ENCODE results near the gene DNAAF5.

The DNAAF5 gene

DNA sequence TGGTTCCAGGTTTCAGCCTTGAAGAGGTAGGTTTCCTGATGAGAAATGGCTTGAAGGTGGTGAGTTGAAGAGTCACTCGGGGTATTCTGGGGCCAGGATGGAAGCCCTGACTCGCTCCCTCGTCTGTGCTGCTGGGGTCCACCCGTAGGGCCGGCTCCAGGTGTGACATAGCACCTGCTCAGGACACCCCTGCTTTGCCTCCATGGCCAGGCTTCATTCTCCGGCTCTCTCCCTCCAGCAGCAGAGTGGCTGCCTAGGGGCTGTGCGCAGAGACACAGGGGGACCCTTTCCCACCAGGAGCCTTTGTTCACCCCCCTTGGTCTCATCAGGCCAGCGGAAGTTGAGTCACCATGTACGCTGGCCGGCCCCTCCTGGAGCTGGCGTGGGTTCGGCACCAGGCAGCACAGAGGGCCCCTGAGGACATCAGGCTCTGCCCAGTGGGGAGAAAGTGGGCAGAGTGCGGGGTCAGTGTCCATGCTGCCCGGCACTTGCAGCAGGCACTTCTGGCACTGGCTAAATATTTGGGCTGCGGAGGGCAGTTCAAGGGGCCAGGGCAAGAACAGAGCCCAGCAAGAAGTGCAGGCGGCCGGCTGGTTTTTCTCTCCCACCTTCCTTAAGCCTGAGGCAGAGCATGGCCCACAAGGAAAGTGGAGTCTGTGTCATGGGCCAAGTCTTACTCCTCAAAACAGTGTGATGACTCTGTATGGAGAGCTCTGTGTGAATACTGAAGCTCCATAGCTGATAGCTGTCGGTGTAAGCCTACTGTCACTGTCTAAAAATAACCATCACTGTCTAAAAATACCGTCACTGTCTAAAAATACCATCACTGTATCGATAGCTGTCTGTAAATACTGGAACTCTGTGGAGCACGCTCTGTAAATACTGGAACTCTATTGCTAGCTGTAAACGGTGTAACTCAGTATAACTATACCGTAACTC lies 4.3 kb downstream of the DNAAF5 start:
- 94 to 98% methylated on average over 19 of the region's 23 CpGs for WGBS, 2 experiments (ENCODE audit: insufficient coverage in 2 of 2)
- Histone ChIP-seq H3K36me3 (ENCODE audit: control insufficient read depth, insufficient read depth, low read length) (peaks cover 59% of the 10 kb centered on the region), H3K4me1 (ENCODE audit: control insufficient read depth, insufficient read depth, low read length, poor library complexity, severe bottlenecking) (peaks cover 18% of the 10 kb centered on the region), H3K27ac (ENCODE audit: low read depth, low read length, severe bottlenecking) (no peak overlapping the region), H3K9me3 (ENCODE audit: control insufficient read depth, low read length) (peaks cover 21% of the 10 kb centered on the region), H3K4me3 (ENCODE audit: extremely low read depth, insufficient read depth, low read length, poor library complexity, severe bottlenecking) (no peak overlapping the region)

DNA sequence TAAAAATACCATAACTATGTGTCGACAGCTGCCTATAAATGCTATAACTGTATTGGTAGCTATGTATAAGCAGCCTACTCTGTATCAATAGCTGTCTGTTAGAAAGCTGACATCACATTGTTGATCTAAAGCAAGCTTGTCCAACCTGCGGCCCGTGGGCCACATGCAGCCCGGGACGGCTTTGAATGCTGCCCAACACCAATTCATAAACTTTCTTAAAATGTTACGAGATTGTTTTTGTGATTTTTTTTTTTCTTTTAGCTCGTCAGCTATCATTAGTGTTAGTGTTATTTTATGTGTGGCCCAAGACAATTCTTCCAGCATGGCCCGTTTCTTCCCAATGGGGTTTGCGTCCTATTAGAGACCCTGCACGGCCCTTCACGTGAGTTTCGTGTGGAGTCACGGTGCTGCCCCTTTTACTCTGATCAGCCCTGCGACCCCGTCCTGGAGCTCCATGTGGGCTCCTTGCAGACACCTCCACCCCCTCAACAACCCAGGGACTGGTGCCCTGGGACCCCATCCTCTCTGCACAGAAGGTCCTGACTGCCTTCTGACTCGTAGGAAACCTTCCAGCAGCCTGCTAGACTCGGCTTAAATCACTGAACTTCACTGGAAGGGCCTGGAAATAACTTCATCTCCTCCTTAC lies 5.1 kb downstream of the DNAAF5 start:
- Histone ChIP-seq H3K4me3 (ENCODE audit: extremely low read depth, insufficient read depth, low read length, poor library complexity, severe bottlenecking) (no peak overlapping the region), H3K36me3 (ENCODE audit: control insufficient read depth, insufficient read depth, low read length) (peaks cover 59% of the 10 kb centered on the region), H3K9me3 (ENCODE audit: control insufficient read depth, low read length) (peaks cover 16% of the 10 kb centered on the region), H3K4me1 (ENCODE audit: control insufficient read depth, insufficient read depth, low read length, poor library complexity, severe bottlenecking) (peaks cover 18% of the 10 kb centered on the region), H3K27ac (ENCODE audit: low read depth, low read length, severe bottlenecking) (no peak overlapping the region)
- WGBS, 2 experiments (ENCODE audit: insufficient coverage in 2 of 2): 94 to 95% methylated on average over 10 to 11 of the region's 17 CpGs

DNA sequence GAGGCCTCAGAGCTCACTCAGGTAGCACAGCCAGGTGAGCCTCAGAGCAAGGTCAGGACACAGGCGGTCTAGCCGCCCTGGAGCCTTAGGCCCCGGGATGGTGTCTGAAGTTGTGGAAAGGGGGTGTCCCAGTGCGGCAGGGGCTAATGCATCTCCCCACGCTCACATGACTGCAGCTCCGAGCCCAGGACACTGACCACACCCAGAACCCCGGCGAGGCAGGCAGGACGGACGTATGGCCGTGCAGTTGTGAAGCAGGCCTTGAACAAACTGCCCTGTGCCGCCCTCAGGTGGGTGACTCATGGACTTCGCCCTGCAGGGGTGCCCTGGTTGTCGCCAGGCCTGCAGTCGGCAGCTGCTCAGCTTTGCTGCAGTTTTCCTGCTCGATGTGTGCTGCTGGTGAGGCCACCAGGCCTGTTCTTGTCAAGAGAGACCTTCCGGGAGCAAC lies 5.6 kb downstream of the DNAAF5 start:
- peaks cover 59% of the 10 kb centered on the region for H3K36me3 ChIP-seq (ENCODE audit: control insufficient read depth, insufficient read depth, low read length)
- H3K27ac ChIP-seq (ENCODE audit: low read depth, low read length, severe bottlenecking): no peak overlapping the region
- H3K4me1 ChIP-seq (ENCODE audit: control insufficient read depth, insufficient read depth, low read length, poor library complexity, severe bottlenecking): peaks cover 18% of the 10 kb centered on the region
- H3K9me3 ChIP-seq (ENCODE audit: control insufficient read depth, low read length): peaks cover 16% of the 10 kb centered on the region
- no peak overlapping the region for H3K4me3 ChIP-seq (ENCODE audit: extremely low read depth, insufficient read depth, low read length, poor library complexity, severe bottlenecking)
- 84 to 93% methylated on average over 14 to 16 of the region's 17 CpGs for WGBS, 2 experiments (ENCODE audit: insufficient coverage in 2 of 2)

DNA sequence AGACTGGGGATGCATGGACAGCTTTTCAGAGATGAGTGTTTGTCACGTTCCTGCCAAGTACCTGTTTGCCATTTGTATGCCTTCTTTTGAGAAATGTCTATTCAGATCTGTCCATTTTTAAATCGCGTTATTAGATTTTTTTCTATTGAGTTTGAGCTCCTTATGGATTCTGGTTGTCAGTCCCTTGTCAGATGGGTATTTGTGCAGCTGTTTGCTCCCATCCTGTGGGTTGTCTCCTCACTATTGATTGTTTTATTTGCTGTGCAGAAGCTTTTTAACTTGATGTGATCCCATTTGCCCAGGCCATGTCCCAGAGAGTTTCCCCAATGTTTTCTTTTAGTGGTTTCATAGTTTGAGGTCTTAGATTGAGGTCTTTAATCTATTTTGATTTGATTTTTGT lies 6.1 kb downstream of the DNAAF5 start:
- no peak overlapping the region for H3K4me3 ChIP-seq (ENCODE audit: extremely low read depth, insufficient read depth, low read length, poor library complexity, severe bottlenecking)
- WGBS, 2 experiments (ENCODE audit: insufficient coverage in 2 of 2): 95 to 100% methylated on average over 3 of the region's 3 CpGs
- H3K4me1 ChIP-seq (ENCODE audit: control insufficient read depth, insufficient read depth, low read length, poor library complexity, severe bottlenecking): peaks cover 18% of the 10 kb centered on the region
- H3K36me3 ChIP-seq (ENCODE audit: control insufficient read depth, insufficient read depth, low read length): peaks cover 59% of the 10 kb centered on the region
- no peak overlapping the region for H3K27ac ChIP-seq (ENCODE audit: low read depth, low read length, severe bottlenecking)
- peaks cover 16% of the 10 kb centered on the region for H3K9me3 ChIP-seq (ENCODE audit: control insufficient read depth, low read length)

DNA sequence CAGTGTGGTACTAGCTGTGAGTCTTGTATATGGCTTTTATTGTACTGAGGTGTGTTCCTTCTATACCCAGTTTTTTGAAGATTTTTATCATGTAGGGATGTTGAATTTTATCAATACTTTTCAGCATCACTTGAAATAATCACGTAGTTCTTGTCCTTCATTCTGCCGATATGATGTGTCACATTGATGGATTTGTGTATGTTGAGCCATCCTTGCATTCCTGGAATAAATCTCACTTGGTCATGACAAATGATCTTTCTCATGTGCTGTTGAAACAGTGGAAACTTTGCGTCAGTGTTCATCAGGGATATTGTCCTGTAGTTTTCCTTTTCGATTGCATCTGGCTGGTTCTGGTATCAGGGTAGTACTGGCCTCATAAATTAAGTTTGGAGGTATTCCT lies 7.7 kb downstream of the DNAAF5 start:
- Histone ChIP-seq H3K36me3 (ENCODE audit: control insufficient read depth, insufficient read depth, low read length) (peaks cover 56% of the 10 kb centered on the region), H3K4me3 (ENCODE audit: extremely low read depth, insufficient read depth, low read length, poor library complexity, severe bottlenecking) (no peak overlapping the region), H3K27ac (ENCODE audit: low read depth, low read length, severe bottlenecking) (no peak overlapping the region), H3K9me3 (ENCODE audit: control insufficient read depth, low read length) (peaks cover 16% of the 10 kb centered on the region), H3K4me1 (ENCODE audit: control insufficient read depth, insufficient read depth, low read length, poor library complexity, severe bottlenecking) (peaks cover 10% of the 10 kb centered on the region)
- WGBS, 2 experiments (ENCODE audit: insufficient coverage in 2 of 2): 88 to 100% methylated on average over 4 of the region's 4 CpGs

DNA sequence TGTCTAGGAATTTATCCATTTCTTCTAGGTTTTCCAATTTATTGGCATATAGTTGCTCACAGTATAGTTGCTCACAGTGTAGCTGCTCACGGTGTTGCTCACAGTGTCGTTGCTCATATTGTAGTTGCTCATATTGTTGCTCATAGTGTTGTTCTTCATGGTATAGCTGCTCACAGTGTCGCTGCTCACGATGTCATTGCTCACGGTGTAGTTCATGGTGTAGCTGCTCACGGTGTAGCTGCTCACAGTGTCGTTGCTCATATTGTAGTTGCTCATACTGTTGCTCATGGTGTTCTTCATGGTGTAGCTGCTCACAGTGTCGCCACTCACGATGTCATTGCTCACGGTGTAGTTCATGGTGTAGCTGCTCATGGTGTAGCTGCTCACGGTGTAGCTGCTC lies 8.3 kb downstream of the DNAAF5 start:
- H3K9me3 ChIP-seq (ENCODE audit: control insufficient read depth, low read length): peaks cover 16% of the 10 kb centered on the region
- no peak overlapping the region for H3K27ac ChIP-seq (ENCODE audit: low read depth, low read length, severe bottlenecking)
- H3K36me3 ChIP-seq (ENCODE audit: control insufficient read depth, insufficient read depth, low read length): peaks cover 52% of the 10 kb centered on the region
- H3K4me3 ChIP-seq (ENCODE audit: extremely low read depth, insufficient read depth, low read length, poor library complexity, severe bottlenecking): no peak overlapping the region
- H3K4me1 ChIP-seq (ENCODE audit: control insufficient read depth, insufficient read depth, low read length, poor library complexity, severe bottlenecking): peaks cover 10% of the 10 kb centered on the region
- WGBS, 2 experiments (ENCODE audit: insufficient coverage in 2 of 2): 89 to 94% methylated on average over 11 of the region's 11 CpGs

DNA sequence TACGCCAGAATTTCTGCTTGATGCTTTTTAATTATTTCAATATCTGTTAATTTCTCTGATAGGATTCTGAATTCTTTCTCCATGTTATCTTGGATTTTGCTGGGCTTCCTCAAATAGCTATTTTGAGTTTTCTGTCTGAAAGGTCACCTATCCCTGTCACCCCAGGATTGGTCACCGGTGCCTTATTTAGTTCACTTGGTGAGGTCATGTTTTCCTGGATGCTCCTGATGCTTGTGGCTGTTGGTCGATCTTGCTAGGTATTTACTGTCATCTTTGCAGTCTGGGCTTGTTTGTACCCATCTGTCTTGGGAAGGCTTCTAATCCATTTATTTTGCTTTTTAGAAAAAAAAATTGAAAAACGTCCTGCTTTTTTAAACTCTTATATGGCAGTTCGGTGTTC lies 11.7 kb downstream of the DNAAF5 start:
- peaks cover 16% of the 10 kb centered on the region for H3K9me3 ChIP-seq (ENCODE audit: control insufficient read depth, low read length)
- H3K4me3 ChIP-seq (ENCODE audit: extremely low read depth, insufficient read depth, low read length, poor library complexity, severe bottlenecking): no peak overlapping the region
- WGBS, 2 experiments (ENCODE audit: insufficient coverage in 2 of 2): 92 to 95% methylated on average over 2 to 4 of the region's 5 CpGs
- H3K4me1 ChIP-seq (ENCODE audit: control insufficient read depth, insufficient read depth, low read length, poor library complexity, severe bottlenecking): no peaks in the 10 kb centered on the region
- peaks cover 42% of the 10 kb centered on the region for H3K36me3 ChIP-seq (ENCODE audit: control insufficient read depth, insufficient read depth, low read length)
- H3K27ac ChIP-seq (ENCODE audit: low read depth, low read length, severe bottlenecking): no peak overlapping the region

DNA sequence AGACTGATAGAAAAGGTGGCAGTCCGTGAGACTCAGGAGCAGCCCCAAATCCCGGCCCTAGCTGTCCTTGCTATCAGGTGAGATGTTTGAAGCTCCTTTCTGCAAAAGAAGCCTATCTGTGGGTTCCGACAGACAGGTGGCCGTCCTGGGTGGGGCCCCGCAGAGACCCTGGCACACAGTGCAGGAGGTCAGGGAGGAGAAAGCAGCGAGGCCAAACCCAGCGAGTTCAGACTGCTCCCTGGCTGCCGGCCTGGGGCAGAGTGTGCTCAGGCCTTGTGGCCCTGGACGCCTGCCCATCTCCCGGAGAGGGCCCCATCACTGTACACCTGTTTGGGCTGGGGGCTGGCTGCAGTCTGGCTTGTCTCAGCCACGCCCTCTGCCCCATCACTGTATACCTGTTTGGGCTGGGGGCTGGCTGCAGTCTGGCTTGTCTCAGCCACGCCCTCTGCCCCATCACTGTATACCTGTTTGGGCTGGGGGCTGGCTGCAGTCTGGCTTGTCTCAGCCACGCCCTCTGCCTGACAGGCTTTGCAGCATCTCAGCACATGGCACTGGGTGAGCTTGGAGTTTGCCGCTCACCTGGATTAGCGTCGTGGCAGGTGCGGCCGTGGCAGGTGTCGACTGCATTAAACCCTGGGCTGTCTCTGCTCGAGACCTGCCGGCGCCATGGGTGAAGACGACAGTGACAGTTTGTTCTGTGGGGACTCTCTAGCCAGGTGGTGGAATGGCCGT lies 12.4 kb downstream of the DNAAF5 start:
- 95 to 96% methylated on average over 21 to 22 of the region's 24 CpGs for WGBS, 2 experiments (ENCODE audit: insufficient coverage in 2 of 2)
- Histone ChIP-seq H3K36me3 (ENCODE audit: control insufficient read depth, insufficient read depth, low read length) (peaks cover 41% of the 10 kb centered on the region), H3K4me3 (ENCODE audit: extremely low read depth, insufficient read depth, low read length, poor library complexity, severe bottlenecking) (no peak overlapping the region), H3K9me3 (ENCODE audit: control insufficient read depth, low read length) (peaks cover 14% of the 10 kb centered on the region), H3K4me1 (ENCODE audit: control insufficient read depth, insufficient read depth, low read length, poor library complexity, severe bottlenecking) (no peaks in the 10 kb centered on the region), H3K27ac (ENCODE audit: low read depth, low read length, severe bottlenecking) (no peak overlapping the region)

DNA sequence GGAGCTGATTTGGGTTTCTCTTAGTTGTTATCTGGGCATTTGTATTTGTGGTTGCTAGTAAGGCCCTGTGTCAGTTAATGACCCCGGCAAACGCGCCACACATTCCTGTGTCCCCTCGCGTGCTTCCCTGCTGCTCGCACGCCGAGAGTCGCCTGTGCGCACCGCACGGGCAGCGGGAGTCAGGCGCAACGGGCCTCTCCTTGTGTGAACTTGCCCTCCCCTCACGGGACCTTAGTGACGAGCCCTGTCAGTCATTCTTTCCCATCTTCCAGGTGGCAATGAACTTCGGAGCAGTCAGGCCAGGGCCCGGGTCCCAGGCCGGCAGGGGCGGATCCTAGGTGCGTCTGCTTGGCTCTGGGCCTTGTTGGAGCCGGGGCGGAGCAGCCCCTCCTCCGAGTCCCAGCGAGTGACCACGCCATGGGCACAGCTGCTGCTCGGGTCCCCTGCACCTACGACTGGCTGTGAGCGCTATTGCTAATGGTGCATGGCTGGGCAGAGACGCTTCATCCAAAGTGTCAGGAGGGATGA lies 13.0 kb downstream of the DNAAF5 start:
- Histone ChIP-seq H3K4me1 (ENCODE audit: control insufficient read depth, insufficient read depth, low read length, poor library complexity, severe bottlenecking) (no peaks in the 10 kb centered on the region), H3K36me3 (ENCODE audit: control insufficient read depth, insufficient read depth, low read length) (peaks cover 34% of the 10 kb centered on the region), H3K27ac (ENCODE audit: low read depth, low read length, severe bottlenecking) (no peak overlapping the region), H3K9me3 (ENCODE audit: control insufficient read depth, low read length) (peaks cover 8% of the 10 kb centered on the region), H3K4me3 (ENCODE audit: extremely low read depth, insufficient read depth, low read length, poor library complexity, severe bottlenecking) (no peak overlapping the region)
- 95% methylated on average over 31 of the region's 31 CpGs for WGBS, 2 experiments (ENCODE audit: insufficient coverage in 2 of 2)

Measured in mesodermal cell (in vitro differentiated cells).